Stomach (tissue), 4 donors: Measurements from ENCODE around the gene SBF2.

ENCODE experiments used
- EP300 ChIP-seq: sonication (generic); formaldehyde crosslinking; IDR thresholded peaks from one replicate; pipeline ENCODE4 v1.6.1; 2017; ENCODE audit warnings: antibody characterized with exemption
- POLR2A ChIP-seq, 4 donors: fragments of 450-650 bp; IDR thresholded peaks; one replicate each; pipeline ENCODE4 v1.6.1; 2016; ENCODE audit warnings: antibody characterized with exemption in 4 of 4, control low read depth in 2 of 4, mild to moderate bottlenecking in 1 of 4, moderate library complexity in 1 of 4
- TF ChIP-seq, protein P1 (sequence below), 7 experiments: fragments of 450-650 bp in 4 of 7; fragments of 200-600 bp in 3 of 7; sonication (generic) in 3 of 7; IDR thresholded peaks; one replicate each; pipeline ENCODE4 v1.5.1; 2016 to 2019; ENCODE audit warnings: antibody characterized with exemption in 7 of 7, control low read depth in 2 of 7, mild to moderate bottlenecking in 1 of 7

DNA sequence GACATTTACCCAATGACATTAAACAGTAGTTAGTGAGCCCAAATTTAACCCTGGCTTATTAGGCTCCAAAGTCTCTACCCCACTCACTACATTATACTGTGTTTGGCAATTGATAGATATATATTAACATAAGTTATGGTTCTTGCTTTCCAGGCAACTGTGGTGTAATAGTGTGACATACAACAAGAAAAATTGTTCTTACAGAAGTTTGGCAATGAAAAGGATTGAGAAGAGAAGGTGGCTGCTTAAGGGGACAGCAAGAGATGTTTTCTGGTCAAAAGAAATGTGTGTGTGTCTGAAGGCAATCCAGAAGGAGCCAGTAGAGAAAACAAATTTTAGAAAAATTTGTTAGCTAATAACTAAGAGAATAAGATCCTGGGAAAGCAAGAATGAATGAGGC is 497.8 kb downstream of the SBF2 start:
- TF ChIP-seq, protein P1, sequence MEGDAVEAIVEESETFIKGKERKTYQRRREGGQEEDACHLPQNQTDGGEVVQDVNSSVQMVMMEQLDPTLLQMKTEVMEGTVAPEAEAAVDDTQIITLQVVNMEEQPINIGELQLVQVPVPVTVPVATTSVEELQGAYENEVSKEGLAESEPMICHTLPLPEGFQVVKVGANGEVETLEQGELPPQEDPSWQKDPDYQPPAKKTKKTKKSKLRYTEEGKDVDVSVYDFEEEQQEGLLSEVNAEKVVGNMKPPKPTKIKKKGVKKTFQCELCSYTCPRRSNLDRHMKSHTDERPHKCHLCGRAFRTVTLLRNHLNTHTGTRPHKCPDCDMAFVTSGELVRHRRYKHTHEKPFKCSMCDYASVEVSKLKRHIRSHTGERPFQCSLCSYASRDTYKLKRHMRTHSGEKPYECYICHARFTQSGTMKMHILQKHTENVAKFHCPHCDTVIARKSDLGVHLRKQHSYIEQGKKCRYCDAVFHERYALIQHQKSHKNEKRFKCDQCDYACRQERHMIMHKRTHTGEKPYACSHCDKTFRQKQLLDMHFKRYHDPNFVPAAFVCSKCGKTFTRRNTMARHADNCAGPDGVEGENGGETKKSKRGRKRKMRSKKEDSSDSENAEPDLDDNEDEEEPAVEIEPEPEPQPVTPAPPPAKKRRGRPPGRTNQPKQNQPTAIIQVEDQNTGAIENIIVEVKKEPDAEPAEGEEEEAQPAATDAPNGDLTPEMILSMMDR (IDR thresholded peaks at IDR 0.05) = no peak
- TF ChIP-seq EP300 (no peak), POLR2A (IDR thresholded peaks at IDR 0.05) (no peak)
